Small intestine (tissue), 7 donors: ENCODE results near the gene D2HGDH. TPM values are rescaled to one million over a fixed set of nuclear protein-coding genes. Genes with fewer than 3 reads are reported as not detected.
"Not testable (repeated sequence)": the region's sequence is repeated elsewhere in the genome, so short reads cannot be mapped to it uniquely, and the experiment has no call there.

Experiments used
- DNase-seq, 2 donors: peaks; one replicate each; pipeline versions ENCODE4 v3.0.0 to v3.0.0-alpha.2; 2013
- FAIRE-seq: peaks from 2 replicates; lab custom pipeline; 2012; peaks lifted over from hg19 to GRCh38; lab: Jason Lieb, UNC
- H3K27ac ChIP-seq, 3 donors: one replicate each; pipeline ENCODE4 v1.5.1; 2013; ENCODE audit warnings: low read length in 2 of 3, mild to moderate bottlenecking in 2 of 3, control low read depth in 1 of 3, inconsistent platforms in 1 of 3, low read depth in 1 of 3, moderate library complexity in 1 of 3
- H3K27me3 ChIP-seq, 3 donors: one replicate each; pipeline ENCODE4 v1.6.1; 2013; ENCODE audit warnings: low read length in 3 of 3, inconsistent platforms in 1 of 3; ENCODE audit not compliant: control insufficient read depth in 3 of 3, insufficient read depth in 3 of 3
- H3K36me3 ChIP-seq, 3 donors: one replicate each; pipeline ENCODE4 v1.6.1; 2013; ENCODE audit warnings: low read length in 3 of 3, inconsistent platforms in 1 of 3, low read depth in 1 of 3, mild to moderate bottlenecking in 1 of 3, moderate library complexity in 1 of 3; ENCODE audit not compliant: control insufficient read depth in 3 of 3, insufficient read depth in 2 of 3
- H3K4me1 ChIP-seq, 3 donors: one replicate each; pipeline ENCODE4 v1.6.1; 2013; ENCODE audit warnings: low read length in 2 of 3, inconsistent platforms in 1 of 3, low read depth in 1 of 3, mild to moderate bottlenecking in 1 of 3, moderate library complexity in 1 of 3; ENCODE audit not compliant: control insufficient read depth in 3 of 3, insufficient read depth in 2 of 3
- H3K4me3 ChIP-seq, 3 donors: one replicate each; pipeline ENCODE4 v1.5.1; 2013; ENCODE audit warnings: low read length in 3 of 3, control low read depth in 1 of 3, inconsistent platforms in 1 of 3, low read depth in 1 of 3, mild to moderate bottlenecking in 1 of 3, moderate library complexity in 1 of 3
- H3K9me3 ChIP-seq, 2 donors: one replicate each; pipeline ENCODE4 v1.6.1; 2013; ENCODE audit warnings: low read depth in 1 of 2, low read length in 1 of 2; ENCODE audit not compliant: control insufficient read depth in 2 of 2, insufficient read depth in 1 of 2
- WGBS, 3 donors: extraction: QIAGEN DNeasy Blood & Tissue Kit; methylation state at CpG; one replicate each; pipeline ENCODE4 v1.1.7; 2013; 5-methylcytosine and 5-hydroxymethylcytosine counted together
- polyA plus RNA-seq, 4 donors: library from polyadenylated mRNA; stranded (reverse) in 3 of 4; unstranded in 1 of 4; fragments of 200-250 nt in 3 of 4; fragments of 120-200 nt in 1 of 4; gene quantifications; one replicate each; pipeline versions ENCODE4 v1.2.1 to v1.2.3, GENCODE V29; 2013
- donor health status: healthy with polysubstance abuse.
- donor health status: control.
- donor health status: control.
- donor health status: Bipolar disorder and iron deficiency.
- donor health status: healthy.

Gene D2HGDH
- polyA plus RNA-seq, 4 donors, result 19.6 to 57.5 (median 33.5) TPM

DNA sequence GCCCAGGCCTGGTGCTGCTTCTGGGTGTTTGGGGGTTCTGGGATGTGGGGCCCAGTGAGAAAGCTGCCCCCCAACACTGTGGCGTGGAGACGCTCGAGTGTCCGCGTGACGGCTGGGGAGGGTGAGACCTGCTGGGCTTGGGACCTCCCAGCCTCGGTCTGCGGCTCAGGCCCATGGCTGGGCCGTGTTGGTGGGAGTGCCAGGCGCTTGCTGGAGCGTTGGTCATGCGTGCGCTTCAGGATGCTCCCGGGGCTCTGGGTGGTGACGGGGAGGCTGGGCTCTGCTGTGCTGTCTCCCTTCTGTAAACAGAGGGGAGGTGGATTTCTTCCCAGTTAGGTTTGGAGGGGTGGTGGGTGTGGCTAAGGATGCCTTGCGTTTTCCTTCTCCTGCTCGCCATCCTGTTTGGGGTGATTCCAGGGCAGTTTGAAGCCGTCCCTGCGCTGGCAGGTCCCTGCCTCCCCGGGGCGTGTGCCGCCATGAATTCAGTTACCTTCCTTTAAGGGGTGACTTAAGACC lies 42.8 kb downstream of the D2HGDH start:
- peaks cover 0 to 2% (median 0%) of the 10 kb centered on the region in 3 donors for H3K27me3 ChIP-seq
- H3K36me3 ChIP-seq, result no peaks in the 10 kb centered on the region
- FAIRE-seq, result no peak
- peaks cover 0 to 3% of the 10 kb centered on the region in 2 donors for H3K9me3 ChIP-seq
- no peak overlapping the region for H3K4me3 ChIP-seq
- H3K4me1 ChIP-seq, result peaks cover 0 to 3% (median 2%) of the 10 kb centered on the region in 3 donors
- H3K27ac ChIP-seq, result no peak overlapping the region
- DNase-seq, result no peak
- 74 to 81% (median 76%) methylated on average over 17 to 22 of the region's 22 CpGs for WGBS, 3 donors

GRCh38 chr2:241777686-241778627 lies 43.5 kb downstream of the D2HGDH start:
- WGBS, 3 donors, result 78 to 81% (median 80%) methylated on average over 21 of the region's 21 CpGs
- FAIRE-seq (no peak), DNase-seq (no peak)
- peaks cover 0 to 2% (median 0%) of the 10 kb centered on the region in 3 donors for H3K27me3 ChIP-seq
- peaks cover 0 to 2% (median 0%) of the 10 kb centered on the region in 3 donors for H3K4me1 ChIP-seq
- no peak overlapping the region for H3K27ac ChIP-seq
- H3K36me3 ChIP-seq, result no peaks in the 10 kb centered on the region
- H3K9me3 ChIP-seq, result peaks cover 0 to 3% of the 10 kb centered on the region in 2 donors
- no peak overlapping the region for H3K4me3 ChIP-seq

GRCh38 chr2:241780939-241781569 lies 46.6 kb downstream of the D2HGDH start:
- no peaks in the 10 kb centered on the region for H3K36me3 ChIP-seq
- 81 to 88% (median 86%) methylated on average over 5 of the region's 5 CpGs for WGBS, 3 donors
- peaks cover 0 to 2% (median 0%) of the 10 kb centered on the region in 3 donors for H3K27me3 ChIP-seq
- H3K27ac ChIP-seq, result no peak overlapping the region
- DNase-seq (no peak), FAIRE-seq (no peak)
- H3K9me3 ChIP-seq, result peaks cover 0 to 3% of the 10 kb centered on the region in 2 donors
- no peak overlapping the region for H3K4me3 ChIP-seq
- no peaks in the 10 kb centered on the region for H3K4me1 ChIP-seq

GRCh38 chr2:241782053-241782452 lies 47.6 kb downstream of the D2HGDH start:
- not testable (repeated sequence) for H3K9me3 ChIP-seq, FAIRE-seq, DNase-seq, H3K27me3 ChIP-seq, H3K36me3 ChIP-seq, H3K27ac ChIP-seq, H3K4me3 ChIP-seq, H3K4me1 ChIP-seq
- 86 to 94% (median 88%) methylated on average over 3 of the region's 3 CpGs for WGBS, 3 donors

DNA sequence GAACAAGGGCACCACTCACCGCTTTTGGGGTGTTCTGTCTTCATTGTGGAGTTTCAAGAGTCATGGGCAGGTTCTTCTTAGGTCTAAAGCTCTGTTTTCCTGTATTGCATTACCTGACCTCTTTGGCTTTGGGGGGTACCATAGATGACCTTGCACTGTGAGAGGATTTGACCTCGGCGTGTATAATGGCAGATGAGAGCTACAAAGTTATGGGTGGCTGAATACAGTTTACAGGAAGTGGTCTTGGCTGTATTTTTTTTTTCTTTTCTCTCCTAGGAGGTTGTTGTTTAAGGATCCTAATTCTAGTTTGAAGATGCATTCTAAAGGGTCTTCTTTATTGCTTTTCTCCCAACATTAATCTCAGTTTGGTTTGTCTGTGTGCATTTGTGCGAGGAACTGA lies 53.7 kb downstream of the D2HGDH start:
- H3K36me3 ChIP-seq, result no peaks in the 10 kb centered on the region
- H3K4me1 ChIP-seq, result no peaks in the 10 kb centered on the region
- whole genome bisulfite sequencing, 3 donors, result 81 to 88% (median 86%) methylated on average over 4 of the region's 4 CpGs
- no peak for DNase-seq
- H3K4me3 ChIP-seq, result no peak overlapping the region
- H3K27ac ChIP-seq, result no peak overlapping the region
- no peaks in the 10 kb centered on the region for H3K9me3 ChIP-seq
- FAIRE-seq, result no peak
- H3K27me3 ChIP-seq, result no peaks in the 10 kb centered on the region

DNA sequence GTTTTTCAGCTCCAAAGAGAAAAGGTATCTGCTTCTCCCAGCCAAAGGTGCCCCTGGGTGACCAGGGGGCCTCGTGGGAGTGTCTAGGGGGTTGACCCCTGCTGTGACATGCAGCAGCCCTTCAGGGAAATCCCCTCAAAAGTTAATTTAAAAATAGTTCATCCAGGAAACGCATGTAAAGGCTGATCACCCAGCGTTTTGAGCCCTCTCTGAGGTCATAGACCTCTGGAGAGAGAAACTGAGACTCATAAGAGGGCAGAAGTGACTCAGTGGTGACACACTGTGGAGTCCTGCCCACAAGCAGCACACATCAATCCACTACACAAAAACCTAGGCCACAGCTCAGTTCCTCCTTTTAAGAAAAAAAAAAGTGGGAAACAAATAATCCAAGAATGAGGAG lies 54.1 kb downstream of the D2HGDH start:
- no peak overlapping the region for H3K27ac ChIP-seq
- no peaks in the 10 kb centered on the region for H3K27me3 ChIP-seq
- FAIRE-seq (no peak), DNase-seq (no peak)
- no peak overlapping the region for H3K4me3 ChIP-seq
- no peaks in the 10 kb centered on the region for H3K4me1 ChIP-seq
- H3K9me3 ChIP-seq, result no peaks in the 10 kb centered on the region
- no peaks in the 10 kb centered on the region for H3K36me3 ChIP-seq
- WGBS, 3 donors, result 31 to 38% (median 37%) methylated on average over 3 of the region's 3 CpGs

DNA sequence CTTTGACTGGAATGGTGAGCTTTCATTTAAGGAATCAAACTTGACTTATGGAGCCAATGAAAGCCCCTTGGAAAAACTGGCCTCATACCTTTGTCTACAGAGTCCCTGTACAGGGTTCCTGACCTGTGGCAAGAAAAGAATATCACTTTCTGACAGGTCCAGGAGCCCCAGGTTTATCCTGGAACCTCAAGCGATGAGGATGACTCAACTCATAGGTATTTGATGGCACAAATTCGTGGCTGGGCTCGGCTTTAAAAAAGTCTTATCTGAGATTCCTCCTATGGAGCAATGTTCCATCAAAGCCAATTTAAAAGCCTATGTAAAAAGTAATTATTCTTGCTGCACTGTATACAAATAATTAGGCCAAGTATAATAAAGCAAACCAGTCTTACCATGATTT lies 57.0 kb downstream of the D2HGDH start:
- not testable (repeated sequence) for DNase-seq, H3K4me1 ChIP-seq, H3K27ac ChIP-seq, H3K4me3 ChIP-seq, H3K9me3 ChIP-seq, H3K27me3 ChIP-seq, H3K36me3 ChIP-seq, FAIRE-seq
- WGBS, 3 donors, result 31 to 65% (median 58%) methylated on average over 3 of the region's 3 CpGs

DNA sequence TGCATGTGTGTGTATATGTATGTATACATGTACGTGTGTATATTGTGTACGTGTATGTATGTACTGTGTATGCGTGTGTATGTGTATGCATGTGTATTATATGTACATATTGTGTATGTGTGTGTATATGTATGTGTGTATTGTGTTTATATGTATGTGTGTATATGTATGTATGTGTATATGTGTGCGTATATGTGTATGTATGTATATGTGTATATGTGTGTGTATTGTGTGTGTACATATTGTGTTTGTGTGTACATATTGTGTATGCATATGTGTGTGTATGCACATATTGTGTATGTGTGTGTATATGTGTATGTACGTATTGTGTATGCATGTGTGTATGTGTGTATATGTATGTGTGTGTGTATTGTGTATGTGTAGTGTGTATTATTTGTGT lies 59.0 kb downstream of the D2HGDH start:
- DNase-seq, result no peak
- no peak for FAIRE-seq
- Histone ChIP-seq H3K4me3 (no peak overlapping the region), H3K36me3 (no peaks in the 10 kb centered on the region), H3K27ac (no peak overlapping the region), H3K9me3 (no peaks in the 10 kb centered on the region), H3K4me1 (no peaks in the 10 kb centered on the region), H3K27me3 (no peaks in the 10 kb centered on the region)
- 94 to 96% (median 96%) methylated on average over 5 of the region's 5 CpGs for WGBS, 3 donors
